Measurements from ENCODE around the gene WFIKKN2. TPM values are rescaled to one million over a fixed set of nuclear protein-coding genes. Genes with fewer than 3 reads are reported as not detected.

Gene WFIKKN2
- total and polyA plus RNA-seq, 2 experiments from 2014 or later: not detected

GRCh38 chr17:50848711-50849110 lies 13.3 kb downstream of the WFIKKN2 start (continued):
- TF ChIP-seq, protein P1, sequence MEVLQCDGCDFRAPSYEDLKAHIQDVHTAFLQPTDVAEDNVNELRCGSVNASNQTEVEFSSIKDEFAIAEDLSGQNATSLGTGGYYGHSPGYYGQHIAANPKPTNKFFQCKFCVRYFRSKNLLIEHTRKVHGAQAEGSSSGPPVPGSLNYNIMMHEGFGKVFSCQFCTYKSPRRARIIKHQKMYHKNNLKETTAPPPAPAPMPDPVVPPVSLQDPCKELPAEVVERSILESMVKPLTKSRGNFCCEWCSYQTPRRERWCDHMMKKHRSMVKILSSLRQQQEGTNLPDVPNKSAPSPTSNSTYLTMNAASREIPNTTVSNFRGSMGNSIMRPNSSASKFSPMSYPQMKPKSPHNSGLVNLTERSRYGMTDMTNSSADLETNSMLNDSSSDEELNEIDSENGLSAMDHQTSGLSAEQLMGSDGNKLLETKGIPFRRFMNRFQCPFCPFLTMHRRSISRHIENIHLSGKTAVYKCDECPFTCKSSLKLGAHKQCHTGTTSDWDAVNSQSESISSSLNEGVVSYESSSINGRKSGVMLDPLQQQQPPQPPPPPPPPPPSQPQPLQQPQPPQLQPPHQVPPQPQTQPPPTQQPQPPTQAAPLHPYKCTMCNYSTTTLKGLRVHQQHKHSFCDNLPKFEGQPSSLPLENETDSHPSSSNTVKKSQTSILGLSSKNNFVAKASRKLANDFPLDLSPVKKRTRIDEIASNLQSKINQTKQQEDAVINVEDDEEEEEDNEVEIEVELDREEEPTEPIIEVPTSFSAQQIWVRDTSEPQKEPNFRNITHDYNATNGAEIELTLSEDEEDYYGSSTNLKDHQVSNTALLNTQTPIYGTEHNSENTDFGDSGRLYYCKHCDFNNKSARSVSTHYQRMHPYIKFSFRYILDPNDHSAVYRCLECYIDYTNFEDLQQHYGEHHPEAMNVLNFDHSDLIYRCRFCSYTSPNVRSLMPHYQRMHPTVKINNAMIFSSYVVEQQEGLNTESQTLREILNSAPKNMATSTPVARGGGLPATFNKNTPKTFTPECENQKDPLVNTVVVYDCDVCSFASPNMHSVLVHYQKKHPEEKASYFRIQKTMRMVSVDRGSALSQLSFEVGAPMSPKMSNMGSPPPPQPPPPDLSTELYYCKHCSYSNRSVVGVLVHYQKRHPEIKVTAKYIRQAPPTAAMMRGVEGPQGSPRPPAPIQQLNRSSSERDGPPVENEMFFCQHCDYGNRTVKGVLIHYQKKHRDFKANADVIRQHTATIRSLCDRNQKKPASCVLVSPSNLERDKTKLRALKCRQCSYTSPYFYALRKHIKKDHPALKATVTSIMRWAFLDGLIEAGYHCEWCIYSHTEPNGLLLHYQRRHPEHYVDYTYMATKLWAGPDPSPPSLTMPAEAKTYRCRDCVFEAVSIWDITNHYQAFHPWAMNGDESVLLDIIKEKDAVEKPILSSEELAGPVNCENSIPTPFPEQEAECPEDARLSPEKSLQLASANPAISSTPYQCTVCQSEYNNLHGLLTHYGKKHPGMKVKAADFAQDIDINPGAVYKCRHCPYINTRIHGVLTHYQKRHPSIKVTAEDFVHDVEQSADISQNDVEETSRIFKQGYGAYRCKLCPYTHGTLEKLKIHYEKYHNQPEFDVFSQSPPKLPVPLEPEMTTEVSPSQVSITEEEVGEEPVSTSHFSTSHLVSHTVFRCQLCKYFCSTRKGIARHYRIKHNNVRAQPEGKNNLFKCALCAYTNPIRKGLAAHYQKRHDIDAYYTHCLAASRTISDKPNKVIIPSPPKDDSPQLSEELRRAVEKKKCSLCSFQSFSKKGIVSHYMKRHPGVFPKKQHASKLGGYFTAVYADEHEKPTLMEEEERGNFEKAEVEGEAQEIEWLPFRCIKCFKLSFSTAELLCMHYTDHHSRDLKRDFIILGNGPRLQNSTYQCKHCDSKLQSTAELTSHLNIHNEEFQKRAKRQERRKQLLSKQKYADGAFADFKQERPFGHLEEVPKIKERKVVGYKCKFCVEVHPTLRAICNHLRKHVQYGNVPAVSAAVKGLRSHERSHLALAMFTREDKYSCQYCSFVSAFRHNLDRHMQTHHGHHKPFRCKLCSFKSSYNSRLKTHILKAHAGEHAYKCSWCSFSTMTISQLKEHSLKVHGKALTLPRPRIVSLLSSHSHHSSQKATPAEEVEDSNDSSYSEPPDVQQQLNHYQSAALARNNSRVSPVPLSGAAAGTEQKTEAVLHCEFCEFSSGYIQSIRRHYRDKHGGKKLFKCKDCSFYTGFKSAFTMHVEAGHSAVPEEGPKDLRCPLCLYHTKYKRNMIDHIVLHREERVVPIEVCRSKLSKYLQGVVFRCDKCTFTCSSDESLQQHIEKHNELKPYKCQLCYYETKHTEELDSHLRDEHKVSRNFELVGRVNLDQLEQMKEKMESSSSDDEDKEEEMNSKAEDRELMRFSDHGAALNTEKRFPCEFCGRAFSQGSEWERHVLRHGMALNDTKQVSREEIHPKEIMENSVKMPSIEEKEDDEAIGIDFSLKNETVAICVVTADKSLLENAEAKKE (CRISPR knock-in tag; IDR thresholded peaks at IDR 0.05): no peak
- TF ChIP-seq STAT1 (IDR thresholded peaks at IDR 0.05; ENCODE audit: unreplicated experiment) (no peak), EZH2phosphoT487 (IDR thresholded peaks at IDR 0.05; ENCODE audit: unreplicated experiment) (no peak)
- TF ChIP-seq, protein P2, sequence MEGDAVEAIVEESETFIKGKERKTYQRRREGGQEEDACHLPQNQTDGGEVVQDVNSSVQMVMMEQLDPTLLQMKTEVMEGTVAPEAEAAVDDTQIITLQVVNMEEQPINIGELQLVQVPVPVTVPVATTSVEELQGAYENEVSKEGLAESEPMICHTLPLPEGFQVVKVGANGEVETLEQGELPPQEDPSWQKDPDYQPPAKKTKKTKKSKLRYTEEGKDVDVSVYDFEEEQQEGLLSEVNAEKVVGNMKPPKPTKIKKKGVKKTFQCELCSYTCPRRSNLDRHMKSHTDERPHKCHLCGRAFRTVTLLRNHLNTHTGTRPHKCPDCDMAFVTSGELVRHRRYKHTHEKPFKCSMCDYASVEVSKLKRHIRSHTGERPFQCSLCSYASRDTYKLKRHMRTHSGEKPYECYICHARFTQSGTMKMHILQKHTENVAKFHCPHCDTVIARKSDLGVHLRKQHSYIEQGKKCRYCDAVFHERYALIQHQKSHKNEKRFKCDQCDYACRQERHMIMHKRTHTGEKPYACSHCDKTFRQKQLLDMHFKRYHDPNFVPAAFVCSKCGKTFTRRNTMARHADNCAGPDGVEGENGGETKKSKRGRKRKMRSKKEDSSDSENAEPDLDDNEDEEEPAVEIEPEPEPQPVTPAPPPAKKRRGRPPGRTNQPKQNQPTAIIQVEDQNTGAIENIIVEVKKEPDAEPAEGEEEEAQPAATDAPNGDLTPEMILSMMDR (conservative IDR thresholded peaks at IDR 0.05; ENCODE audit: low read depth in 2 of 2): no peak

GRCh38 chr17:50850640-50851039 lies 15.3 kb downstream of the WFIKKN2 start:
- Histone ChIP-seq H3K36me3 (ENCODE audit: insufficient read depth) (no peaks in the 10 kb centered on the region), H4K20me1 (replicated peaks; ENCODE audit: insufficient read depth) (no peaks in the 10 kb centered on the region), H3K4me2 (no peak overlapping the region), H3K4me3 (no peak overlapping the region), H3K27ac (ENCODE audit: low read depth) (no peak overlapping the region), H3F3A (replicated peaks; ENCODE audit: low read depth) (no peaks in the 10 kb centered on the region), H3K79me2 (replicated peaks; ENCODE audit: insufficient read depth) (no peaks in the 10 kb centered on the region), H3K4me1 (ENCODE audit: insufficient read depth) (no peaks in the 10 kb centered on the region), H3K27me3 (ENCODE audit: insufficient read depth) (no peaks in the 10 kb centered on the region), H2AFZ (no peak overlapping the region), H3K9me2 (ENCODE audit: insufficient read depth) (no peaks in the 10 kb centered on the region)
- H3K9me3 Mint-ChIP-seq: no peaks in the 10 kb centered on the region
- peaks cover 7% of the 10 kb centered on the region for H3K27me3 Mint-ChIP-seq (ENCODE audit: insufficient read depth, low read depth, poor library complexity)
- no peaks in the 10 kb centered on the region for H3K36me3 Mint-ChIP-seq (ENCODE audit: low read depth)
- no peak overlapping the region for H3K27ac Mint-ChIP-seq
- no peak for ATAC-seq
- H3K4me1 Mint-ChIP-seq: peaks cover 9% of the 10 kb centered on the region; the same call in 2 of the 3 replicates
- no peak overlapping the region for H3K4me3 Mint-ChIP-seq
- TF ChIP-seq EZH2phosphoT487 (IDR thresholded peaks at IDR 0.05; ENCODE audit: unreplicated experiment): no peak
- no peak for DNase-seq (ENCODE audit: low spot score)

Measured in GM23338 (cell line).